Heart left ventricle (tissue), 13 donors: ENCODE results near the gene ACOT12.

ENCODE experiments used
- CTCF ChIP-seq, 12 donors: fragments of 200-600 bp; sonication (generic) in 4 of 12; IDR thresholded peaks; one replicate each; pipeline versions ENCODE4 v1.5.0 to v1.8.0; 2018 to 2022; ENCODE audit warnings: antibody characterized with exemption in 12 of 12, mild to moderate bottlenecking in 5 of 12
- POLR2A ChIP-seq, 2 donors: fragments of 450-650 bp; IDR thresholded peaks; one replicate each; pipeline ENCODE4 v1.6.1; 2017; ENCODE audit warnings: antibody characterized with exemption in 2 of 2, mild to moderate bottlenecking in 2 of 2, moderate library complexity in 2 of 2
- donor health status: ischemic (EF 13 %, LVEDD 7.1; RV severe dilation, severe dysfunction).
- donor health status: DM: no; HTN: yes; CAD: no.
- donor health status: DM: no; HTN: no; CAD: no.
- donor health status: ischemic (EF 25% LVEDD 6.9; RV normal size, moderate dysfunction).
- donor health status: ischemic (EF 25% LVEDD 5.7; RV mildly dilated, moderate dysfunction).
- donor health status: ischemic (EF 35%, LVEDD 5.7; RV mildly dilated, moderate dysfunction).
- donor health status: nonischemic (EF 11% LVEDD 7.7; RV severe dilation, severe dysfunction).
- donor health status: DM: yes; HTN: yes; CAD: no.
- donor health status: PGD.
- donor health status: ischemic (EF 29% LVEDD 5.4; RV normal size, mild dysfunction).
- donor health status: nonischemic (EF 23%, LVEDD 6.1; RV moderate dilation, normal function).

- TF ChIP-seq CTCF (IDR thresholded peaks at IDR 0.05) (no peak), POLR2A (IDR thresholded peaks at IDR 0.05) (no peak)
These were observed 23.1 kb upstream of the ACOT12 start for GRCh38 chr5:81417052-81417451.
